Activated CD4-positive, alpha-beta T cell treated with anti-CD3 and anti-CD28 coated beads for 48 hours (primary cell): ENCODE data around the gene DPM1.
"Not testable (repeated sequence)": the region's sequence is repeated elsewhere in the genome, so short reads cannot be mapped to it uniquely, and the experiment has no call there.

Source experiments
- DNase-seq: peaks from one replicate; pipeline ENCODE4 v3.0.0-alpha.2; 2020

Gene DPM1

DNA sequence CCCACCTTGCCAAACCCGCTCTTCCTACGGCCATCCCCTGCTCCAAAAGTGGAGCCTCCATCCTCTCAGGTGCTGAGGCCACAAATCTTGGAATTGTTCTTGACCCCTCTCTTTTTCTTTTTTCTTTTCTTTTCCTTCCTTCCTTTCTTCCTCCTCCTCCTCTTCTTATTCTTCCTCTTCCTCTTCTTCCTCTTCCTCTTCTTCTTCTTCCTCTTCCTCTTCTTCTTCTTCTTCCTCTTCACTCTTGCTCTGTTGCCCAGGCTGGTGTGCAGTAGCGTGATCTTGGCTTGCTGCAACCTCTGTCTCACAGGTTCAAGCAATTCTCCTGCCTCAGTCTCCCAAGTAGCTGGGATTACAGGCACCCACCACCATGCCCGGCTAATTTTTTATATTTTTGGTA, 20.2 kb upstream of the DPM1 start:
- DNase-seq = not testable (repeated sequence)

DNA sequence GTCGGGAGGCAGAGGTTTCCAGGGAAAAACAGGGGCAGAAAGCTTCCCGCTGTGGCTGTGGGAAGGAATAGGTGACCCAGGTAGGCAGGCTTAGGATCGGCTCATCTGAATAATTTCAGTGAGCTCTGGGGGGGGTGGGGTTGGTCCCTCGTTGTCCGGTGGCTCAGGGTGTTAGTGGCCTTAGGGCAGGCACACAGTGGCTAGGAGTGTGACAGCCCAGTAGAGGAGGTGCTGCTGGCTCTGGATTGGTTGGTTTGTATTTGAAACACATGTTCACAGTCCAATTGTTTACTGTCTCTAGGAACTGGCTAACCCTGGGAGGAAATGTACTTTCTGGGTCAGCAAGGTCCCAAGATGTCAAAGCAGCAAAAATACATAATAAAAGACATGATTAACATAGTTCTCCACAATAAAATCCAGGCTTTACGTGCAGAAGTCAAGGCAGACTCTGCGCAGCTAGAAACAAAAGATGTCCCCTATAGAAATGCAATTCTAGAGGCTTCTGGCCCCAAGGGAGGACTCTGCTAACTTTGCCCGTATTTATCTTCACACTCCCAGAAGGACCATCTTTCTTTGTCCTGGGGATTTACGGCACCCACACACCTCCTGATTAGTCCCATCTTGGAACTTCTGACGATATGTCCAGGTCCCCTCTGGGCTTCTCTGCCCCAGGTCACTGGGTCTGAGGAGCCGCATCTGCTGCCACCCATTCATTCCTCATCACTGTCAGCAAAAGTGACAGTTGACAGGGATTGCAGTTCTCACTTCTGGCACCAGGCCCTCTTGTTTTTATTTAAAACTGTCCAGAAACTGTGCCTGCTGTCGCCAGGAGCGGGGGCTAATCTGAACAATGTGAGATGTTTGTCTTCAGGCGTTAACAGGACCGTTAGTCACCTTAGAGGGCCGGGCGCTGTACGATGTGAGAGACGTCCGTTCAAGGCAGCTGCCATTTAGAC, 19.0 kb upstream of the DPM1 start:
- no peak for DNase-seq

DNA sequence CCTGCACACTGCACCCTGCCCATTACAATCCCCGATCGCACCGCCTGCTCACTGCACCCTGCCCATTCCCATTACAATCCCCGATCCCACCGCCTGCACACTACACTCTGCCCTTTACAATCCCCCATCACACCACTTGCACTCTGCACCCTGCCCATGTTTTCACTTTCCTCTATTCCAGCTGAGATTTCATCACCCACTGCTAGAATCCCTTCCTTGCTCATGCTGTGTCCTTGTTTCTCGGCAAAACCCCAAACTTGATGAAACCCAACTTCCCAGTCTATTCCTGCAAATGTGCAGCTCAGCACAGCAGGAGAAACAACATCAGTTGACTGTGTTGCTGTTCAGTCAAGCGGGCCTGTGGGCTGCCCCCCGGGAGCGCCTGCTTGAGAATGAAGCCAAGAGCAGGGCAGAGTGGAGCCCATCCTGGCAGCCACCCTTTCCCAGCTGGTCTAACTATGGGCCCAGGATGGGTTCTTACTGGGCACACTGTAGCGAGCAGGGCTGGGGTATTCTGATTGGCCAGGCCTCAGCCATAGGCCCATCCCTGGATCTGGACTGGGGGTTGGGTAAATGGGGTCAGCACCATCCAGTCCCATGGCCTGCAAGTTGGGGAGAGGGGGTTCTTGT, 17.5 kb upstream of the DPM1 start:
- no peak for DNase-seq

DNA sequence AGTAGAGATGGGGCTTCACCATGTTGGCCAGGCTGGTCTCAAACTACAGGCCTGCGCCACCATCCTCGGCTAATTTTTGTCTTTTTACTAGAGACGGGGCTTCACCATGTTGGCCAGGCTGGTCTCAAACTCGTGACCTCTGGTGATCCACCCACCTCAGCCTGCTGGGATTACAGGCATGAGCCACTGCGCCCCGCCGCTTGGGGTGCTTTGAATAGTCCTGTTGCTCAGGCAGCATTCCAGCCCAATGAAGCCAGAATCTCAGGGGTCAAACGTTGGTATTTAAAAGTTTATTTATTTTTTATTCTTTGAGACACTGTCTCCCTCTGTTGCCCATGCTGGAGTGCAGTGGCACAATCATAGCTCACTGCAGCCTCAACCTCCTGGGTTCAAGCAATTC, 11.6 kb upstream of the DPM1 start:
- DNase-seq = no peak

DNA sequence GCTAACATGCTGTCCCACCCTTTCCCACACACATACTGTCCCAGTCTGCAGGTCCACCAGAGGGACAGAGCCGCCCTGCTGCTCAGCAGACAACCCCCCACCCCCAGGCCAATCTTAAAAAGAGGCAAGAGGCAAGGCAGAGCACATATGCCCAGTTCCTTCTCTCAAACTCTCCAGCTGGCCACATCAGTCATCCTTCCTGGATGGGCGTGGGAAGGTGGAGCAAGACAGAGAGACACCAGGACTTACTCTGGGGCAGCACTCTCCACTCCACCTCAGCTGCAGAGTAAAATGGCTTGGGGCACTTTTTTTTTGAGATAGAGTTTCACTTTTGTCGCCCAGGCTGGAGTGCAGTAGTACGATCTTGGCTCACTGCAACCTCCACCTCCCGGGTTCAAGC, 11.1 kb upstream of the DPM1 start:
- DNase-seq = no peak

DNA sequence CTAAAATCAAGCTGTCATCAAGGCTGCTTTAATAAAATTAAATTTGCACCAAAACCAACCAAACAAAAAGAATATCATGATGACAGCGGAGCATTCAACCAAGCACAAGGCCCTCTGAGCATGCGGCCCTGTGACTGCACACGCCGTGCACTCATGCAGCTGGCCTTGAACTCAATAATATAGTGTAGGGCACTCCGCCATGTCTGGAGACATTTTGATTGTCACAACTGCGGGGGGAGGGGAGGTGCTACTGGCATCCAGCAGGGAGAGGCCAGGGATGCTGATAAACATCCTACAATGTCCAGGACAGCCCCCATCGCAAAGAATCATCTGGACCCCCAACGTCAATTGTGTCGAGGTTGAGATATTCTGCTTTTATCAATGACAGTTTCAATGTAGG, 10.0 kb upstream of the DPM1 start:
- DNase-seq = no peak

DNA sequence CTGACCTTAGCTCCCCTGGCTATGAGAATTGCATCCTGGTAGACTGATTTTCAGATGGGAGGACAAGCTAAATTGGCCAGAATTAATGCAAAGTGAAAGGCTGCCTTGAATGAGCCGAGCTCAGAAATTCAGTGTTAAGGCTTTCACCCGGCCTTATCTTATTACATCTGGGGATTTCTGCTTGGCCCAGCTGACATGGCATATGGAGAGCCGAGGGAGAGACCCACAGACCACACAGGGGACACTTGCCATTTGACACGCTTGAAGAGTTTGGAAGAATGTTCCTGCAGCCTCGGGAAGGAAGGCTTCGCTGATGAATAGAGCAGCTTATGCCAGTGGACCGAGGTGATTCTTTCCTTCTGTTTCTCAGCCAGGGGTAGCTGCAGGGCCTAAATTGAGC, 9.3 kb upstream of the DPM1 start:
- DNase-seq = no peak

DNA sequence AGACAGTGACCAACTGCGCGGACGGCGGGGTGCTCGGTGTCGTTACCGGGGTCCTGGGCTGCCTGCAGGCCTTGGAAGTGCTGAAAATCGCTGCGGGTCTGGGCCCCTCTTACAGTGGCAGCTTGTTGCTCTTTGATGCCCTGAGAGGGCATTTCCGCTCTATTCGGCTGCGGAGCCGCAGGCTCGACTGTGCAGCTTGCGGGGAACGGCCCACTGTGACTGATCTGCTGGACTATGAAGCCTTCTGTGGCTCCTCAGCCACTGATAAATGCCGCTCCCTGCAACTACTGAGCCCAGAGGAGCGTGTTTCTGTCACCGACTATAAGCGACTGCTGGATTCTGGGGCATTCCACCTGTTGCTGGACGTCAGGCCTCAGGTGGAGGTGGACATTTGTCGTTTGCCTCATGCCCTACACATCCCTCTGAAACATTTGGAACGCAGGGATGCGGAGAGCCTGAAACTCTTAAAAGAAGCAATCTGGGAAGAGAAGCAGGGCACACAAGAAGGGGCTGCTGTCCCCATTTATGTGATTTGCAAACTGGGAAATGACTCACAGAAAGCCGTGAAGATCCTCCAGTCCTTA, 1.3 kb upstream of the DPM1 start:
- no peak for DNase-seq

DNA sequence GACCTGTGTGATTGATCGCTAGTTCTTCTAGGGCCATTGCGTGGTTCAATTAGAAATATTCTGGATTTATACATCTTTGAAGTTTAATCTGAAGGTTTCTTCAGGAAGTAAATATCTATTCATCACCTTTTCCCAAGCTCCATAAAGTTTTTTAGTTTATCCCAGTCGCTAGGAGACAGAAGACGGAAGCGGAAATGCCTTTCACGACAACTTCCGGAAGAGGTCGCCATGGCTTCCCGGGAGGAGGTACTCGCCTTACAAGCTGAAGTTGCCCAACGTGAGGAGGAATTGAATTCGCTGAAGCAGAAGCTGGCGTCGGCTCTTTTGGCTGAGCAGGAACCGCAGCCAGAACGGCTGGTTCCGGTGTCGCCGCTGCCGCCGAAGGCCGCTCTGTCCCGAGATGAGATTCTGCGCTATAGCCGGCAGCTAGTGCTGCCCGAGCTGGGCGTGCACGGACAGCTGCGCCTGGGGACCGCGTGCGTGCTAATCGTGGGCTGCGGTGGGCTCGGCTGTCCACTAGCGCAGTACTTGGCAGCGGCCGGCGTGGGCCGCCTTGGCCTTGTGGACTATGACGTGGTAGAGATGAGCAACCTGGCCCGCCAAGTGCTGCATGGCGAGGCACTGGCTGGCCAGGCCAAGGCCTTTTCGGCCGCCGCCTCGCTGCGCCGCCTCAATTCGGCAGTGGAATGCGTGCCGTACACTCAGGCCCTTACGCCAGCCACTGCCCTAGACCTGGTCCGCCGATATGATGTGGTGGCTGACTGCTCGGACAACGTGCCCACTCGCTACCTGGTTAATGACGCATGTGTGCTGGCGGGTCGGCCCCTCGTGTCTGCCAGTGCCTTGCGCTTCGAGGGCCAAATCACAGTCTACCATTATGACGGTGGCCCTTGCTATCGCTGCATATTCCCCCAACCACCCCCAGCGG, 547 bp upstream of the DPM1 start, which contains the start of gene MOCS3:
Gene MOCS3, plus strand, starts transcription at position 204 of the 928 bp plus-strand sequence. Its CDS starts 25 bp downstream, at position 229.
- peak; percentile 84 for DNase-seq

DNA sequence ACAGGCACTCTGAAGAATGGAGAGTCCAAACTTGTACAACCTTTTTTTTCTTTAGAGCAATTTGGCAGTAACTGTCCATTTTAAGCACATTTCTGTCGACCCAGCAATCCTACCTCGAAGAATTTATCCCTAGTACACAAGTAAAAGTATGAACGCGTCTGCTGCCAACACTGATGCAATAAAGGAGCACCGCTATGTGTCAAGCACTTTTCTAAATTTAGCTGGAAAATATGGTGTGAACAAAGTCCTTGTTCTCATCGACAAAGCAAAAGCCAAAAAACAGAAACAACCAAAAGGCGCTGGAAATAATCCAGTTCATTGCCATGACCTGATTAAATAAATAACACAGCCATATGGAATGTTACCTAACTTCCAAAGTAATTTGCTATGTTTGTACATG, 1.1 kb downstream of the DPM1 start:
- no peak for DNase-seq

DNA sequence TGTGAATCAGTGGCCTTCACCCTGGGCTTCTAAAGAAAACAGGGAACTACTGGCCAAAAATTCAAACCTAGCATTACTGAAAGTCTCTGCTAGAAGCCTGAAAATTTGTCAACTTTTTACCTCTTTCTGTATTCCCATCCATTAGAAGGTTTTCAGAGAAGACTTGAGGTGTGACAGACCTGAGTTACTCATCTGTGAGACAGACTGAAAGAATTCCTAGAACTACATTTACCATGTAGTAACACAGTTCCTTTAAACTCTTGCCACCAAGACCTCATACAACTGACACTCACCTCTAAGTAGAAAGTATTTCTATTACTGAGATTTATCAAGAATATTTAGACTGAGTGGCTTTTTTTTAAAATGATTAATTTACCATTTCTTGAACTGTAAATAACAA, 4.5 kb downstream of the DPM1 start:
- DNase-seq = no peak

DNA sequence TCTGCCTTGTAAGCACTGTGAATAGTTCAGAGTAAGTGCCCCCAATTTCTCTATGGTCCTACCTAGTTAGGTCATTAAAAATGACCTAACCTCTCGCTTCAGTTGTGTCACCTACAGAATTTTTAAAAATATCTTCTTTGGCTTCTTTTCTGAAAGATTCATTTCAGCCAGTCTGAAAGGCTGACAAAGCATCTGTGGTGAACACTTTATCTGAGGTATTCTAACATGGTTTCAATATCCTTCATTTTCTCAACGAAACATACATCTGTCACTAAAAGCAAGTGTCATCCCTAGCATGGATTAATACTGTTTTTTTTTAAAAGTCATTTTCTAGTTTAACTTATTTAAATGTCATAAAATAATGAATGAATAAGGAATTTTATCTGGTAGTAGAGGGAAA, 5.1 kb downstream of the DPM1 start:
- DNase-seq = no peak

DNA sequence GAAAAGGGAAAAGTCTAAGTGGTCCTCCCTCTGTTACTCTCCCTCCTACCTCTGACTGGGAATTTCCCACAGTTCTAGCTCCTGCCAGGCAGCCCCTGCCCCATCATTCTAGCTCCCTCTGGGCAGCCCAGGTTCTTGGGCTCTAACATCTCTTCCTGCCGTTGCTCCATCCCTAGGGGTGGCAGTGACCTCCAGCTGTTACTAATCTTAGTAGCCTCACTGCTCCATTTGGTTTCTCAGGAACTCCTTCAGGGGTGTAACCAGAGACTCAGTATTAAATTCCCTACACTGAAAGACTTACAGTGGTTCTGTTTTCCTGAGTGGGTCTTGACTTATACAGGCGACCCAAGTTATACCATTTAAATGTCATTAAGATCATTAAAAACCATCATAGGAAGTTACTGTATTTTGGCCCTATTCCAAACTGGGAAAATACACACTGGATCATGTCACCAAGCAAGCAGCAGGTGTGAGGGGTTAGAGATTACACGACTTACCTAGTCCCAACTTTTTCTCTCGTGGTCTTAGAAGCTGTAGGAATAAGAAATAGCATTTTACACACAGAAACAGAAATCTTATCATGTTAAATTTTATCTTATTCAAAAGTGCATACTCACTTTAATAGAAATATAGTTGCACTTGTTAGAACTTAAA, 10.1 kb downstream of the DPM1 start:
- DNase-seq = no peak

DNA sequence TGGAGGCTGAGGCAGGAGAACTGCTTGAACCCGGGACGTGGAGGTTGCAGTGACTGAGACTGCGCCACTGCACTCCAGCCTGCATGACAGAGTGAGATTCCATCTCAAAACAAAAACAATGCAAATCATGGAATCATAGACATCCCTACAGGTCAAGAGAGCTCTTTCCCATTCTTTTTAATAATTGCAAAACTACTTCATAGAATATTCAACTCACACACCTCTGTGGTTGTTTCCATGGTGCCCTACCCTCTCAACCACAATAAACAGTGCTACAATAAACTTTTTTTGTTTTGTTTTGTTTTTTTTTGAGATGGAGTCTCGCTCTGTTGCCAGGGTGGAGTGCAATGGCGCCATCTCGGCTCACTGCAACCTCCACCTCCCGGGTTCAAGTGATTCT, 15.3 kb downstream of the DPM1 start:
- no peak for DNase-seq

DNA sequence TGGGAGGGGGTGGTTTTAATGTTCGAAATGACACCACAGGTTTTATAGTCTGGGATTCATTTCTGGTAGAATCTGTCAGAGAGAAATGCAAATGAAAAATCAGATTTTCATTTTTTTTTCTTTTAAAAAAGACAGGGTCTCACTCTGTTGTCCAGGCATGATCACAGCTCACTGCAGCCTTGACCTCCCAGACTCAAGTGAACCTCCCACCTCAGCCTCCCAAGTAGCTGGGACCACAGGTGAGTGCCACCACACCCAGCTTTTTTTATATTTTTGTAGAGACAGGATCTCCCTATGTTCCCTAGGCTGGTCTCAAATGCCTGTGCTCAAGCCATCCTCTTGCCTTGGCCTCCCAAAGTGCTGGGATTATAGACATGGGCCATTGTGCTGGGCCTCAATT, 24.7 kb downstream of the DPM1 start:
- DNase-seq = no peak

DNA sequence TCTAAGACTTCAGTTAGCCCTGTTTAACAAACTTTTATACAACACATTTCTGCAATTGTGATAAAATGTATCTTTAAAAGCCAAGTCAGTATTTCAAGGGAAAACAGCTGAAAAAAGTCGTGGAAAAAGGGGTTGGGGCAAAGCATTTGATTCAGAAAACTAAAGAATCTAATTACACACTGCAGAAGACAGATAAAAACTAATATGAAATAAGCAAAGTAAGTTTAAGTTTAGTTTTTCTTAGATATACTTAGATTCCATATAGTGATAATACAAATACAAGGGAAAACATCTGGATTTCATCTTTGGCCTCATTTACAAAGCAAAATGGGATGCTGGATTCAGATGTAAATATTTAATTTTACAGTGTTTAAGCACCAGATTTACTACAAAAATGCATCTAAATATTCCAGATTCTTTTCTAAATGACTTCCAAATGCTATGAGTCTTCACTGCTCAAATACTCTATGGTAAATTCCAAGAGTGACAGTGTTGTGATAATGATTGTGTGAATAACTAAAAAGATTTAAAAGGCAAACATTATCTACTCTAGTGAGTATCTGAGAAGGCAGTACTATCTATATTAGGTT, 25.5 kb downstream of the DPM1 start:
- no peak for DNase-seq

DNA sequence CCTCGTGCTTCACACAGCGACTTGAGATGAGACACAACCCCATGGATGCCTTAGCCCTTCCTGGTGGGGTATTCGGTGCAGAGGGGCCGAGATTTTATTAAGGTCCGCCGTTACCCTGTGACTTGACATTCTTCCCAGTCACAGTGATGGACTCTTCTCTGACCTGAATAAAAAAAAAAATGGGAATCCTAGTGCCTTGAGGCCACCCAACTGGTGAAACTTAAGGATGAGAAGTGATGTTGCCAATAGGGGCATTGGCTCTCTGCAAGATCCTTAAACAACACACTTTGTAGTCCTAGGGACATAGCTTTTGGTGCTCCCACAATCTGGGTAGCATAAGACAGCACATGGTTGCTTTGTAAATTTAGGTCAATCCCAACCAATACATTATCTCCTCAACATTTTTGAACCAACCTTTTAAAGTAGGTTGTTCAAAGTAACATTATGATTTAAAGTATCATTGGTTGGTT, 26.3 kb downstream of the DPM1 start:
- DNase-seq = no peak

DNA sequence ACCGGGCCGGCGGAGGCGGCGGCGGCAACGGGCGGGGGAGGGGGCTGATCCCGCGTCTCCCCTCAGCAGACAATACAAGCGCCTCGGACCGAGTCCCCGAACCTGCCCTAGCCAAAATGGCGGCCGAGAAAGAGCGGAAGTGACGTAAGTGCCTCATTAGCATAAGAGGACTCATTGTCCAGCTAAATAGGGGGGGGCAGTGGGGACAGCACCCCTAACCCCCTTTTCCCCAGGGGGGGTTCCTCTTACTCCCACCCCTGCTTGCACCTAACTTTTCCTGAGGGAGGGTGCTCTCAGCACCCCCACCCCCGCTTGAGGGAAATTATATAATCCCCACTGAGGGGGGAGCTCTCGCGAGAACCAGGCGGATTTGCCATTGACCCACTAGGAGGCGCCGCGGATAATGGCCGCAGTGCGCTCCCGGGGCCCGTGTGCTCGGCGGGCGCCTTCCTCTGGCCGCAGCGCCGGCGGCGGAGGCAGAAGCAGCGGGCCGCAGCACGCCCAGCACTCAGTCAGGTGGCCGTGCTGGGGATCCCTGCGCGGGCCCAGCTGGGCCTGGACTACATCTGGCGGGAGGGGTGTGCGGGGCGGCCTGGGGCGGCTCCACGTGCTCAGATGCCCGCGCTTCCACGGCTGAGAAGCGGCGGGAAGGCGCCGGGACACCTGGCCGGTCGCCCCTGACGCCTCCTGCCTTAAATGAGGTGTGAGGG, 26.9 kb downstream of the DPM1 start, which contains the start of gene ADNP:
Gene ADNP, minus strand, starts transcription at position 132 of the 710 bp plus-strand sequence. CDS start 27,441 bp downstream, outside the sequence.
- DNase-seq = peak; percentile 89

DNA sequence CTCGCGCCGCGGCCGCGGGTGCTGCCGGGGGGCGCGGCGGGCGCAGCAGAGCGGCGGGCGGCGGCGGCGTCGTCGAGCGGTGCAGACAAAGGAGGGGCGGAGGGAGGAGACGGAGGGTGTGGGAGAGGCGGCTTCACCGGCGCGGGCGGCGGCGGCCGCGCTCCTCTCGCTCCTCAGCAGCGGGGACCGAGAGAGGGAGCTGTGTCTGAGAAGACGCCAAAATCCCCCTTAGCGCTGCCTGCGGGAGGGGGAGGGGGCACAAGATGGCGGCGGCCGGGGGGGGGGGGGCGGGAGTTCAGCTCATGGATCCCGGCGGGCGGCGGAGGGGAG, 27.4 kb downstream of the DPM1 start:
- no peak for DNase-seq

DNA sequence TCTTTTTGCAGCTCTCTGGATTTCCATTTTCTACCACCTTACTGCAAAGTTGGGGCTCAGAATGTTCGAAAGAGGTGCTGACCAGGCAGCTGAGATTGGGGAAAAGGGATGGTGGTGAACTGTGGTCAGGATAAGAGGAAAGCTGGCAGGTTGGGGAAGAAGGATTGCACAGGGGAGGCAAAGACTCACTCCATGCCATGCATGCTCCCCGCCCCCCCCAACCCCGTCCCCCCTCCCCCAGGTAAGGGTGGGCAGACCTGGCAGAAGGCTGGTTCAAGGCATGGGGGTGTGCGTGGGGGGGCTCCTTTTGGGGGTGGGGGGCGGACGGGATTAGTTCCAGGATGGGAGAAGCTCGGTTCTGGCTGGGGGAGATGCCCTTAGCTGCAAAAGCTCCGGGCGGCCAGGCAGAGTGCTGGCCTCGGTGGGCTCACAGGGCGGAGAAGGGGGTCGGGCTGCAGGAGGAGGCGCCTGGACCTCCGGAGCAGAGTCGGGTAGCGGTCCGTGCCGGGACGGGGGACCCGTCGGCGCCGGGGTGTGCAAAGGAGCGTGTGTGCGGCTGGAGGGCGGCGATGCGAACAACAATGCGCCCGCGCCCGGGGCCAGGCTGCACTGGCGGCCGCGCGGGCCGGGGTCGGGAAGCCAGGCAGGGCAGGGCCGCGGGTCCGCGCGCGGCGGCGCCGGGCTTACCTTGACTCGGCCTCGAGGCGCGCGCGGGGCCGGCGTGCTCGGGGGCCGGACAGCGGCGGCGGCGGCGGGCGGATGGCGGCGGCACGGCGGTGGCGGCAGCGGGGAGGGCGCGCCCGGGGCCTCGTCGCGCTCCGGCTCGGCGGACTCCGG, 28.0 kb downstream of the DPM1 start:
- DNase-seq = peak; percentile 39
